SKM-1 treated with dmso at 0.1 percent for 144 hours (cell line): ENCODE measurements around the gene FMR1NB.

Experiments
- DNase-seq: peaks from one replicate; lab custom pipeline; 2025; ENCODE audit not compliant: unreplicated experiment; lab: John Stamatoyannopoulos, UW

The FMR1NB gene, protein sequence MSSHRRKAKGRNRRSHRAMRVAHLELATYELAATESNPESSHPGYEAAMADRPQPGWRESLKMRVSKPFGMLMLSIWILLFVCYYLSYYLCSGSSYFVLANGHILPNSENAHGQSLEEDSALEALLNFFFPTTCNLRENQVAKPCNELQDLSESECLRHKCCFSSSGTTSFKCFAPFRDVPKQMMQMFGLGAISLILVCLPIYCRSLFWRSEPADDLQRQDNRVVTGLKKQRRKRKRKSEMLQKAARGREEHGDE

DNA sequence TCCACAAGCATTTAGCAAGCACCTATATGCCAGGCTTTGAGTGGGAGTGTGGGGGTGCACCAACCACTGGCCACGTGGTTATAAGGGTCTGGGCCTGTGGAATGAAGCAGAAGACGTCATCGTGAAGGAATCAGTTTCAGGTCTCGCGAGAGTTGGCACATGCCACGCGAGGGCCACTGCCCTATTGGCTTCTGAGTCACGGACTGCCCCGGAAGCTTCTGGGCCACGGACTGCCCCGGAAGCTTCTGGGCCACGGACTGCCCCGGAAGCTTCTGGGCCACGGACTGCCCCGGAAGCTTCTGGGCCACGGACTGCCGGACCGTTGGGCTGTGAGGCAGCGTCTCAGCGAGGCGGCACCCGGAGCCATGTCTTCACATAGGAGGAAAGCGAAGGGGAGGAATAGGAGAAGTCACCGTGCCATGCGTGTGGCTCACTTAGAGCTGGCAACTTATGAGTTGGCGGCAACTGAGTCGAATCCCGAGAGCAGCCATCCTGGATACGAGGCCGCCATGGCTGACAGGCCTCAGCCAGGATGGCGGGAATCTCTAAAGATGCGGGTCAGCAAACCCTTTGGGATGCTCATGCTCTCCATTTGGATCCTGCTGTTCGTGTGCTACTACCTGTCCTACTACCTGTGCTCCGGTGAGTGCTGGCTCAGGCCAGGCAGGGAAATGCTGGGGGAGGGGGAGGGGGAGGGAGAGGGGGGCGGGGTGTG, at the start of gene FMR1NB:
TSS of gene FMR1NB (plus strand) at position 300 of the 715 bp plus-strand sequence. CDS start at position 366, 66 bp downstream.
- DNase-seq = no peak

DNA sequence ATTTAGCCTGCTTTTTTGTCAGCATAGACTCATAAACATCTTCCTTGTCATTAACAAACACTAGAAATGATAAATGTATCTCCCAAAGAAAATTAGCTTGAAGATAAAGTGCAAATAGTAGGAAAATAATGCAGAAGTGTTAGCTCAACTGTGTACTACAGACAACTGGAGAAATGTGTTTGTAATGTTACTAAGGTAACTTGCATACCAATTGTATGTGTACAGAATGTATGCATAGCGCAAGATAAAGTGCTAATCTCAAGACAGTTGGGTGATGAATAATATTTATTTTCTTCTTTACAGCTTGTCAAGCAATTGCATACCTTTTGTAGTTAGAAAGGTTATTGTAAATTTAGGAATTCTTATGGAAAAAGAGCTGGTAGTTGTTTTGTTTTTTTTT, 47.3 kb upstream of the FMR1NB start:
- no peak for DNase-seq

DNA sequence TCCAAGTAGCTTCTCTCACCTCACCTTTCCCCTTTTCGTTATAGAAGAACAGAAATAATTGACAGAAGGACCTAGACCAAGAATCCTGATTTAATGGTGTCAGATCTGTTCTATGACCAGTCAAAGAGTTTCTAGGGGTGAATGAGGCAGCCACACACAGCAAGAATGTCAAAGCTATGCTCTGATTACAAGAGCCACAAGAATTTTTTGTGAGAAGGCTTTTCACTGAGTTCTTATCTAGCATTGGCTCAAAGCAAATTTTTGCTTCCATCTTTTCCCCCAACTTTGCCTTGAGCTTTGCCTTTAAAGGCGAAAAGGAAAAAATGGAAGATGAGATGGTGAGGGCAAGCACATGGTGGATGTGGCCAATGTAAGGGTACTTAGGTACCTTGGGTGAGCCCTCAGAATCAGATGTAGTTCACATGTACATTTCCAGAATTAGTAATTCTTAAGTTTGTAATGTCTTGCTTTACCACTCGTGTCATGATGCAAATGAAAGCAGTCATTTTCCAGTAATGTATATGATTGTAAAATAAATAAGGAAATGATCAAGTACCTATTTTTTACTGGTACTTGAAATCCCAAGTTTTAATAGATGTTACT, 45.9 kb upstream of the FMR1NB start:
- DNase-seq = no peak

DNA sequence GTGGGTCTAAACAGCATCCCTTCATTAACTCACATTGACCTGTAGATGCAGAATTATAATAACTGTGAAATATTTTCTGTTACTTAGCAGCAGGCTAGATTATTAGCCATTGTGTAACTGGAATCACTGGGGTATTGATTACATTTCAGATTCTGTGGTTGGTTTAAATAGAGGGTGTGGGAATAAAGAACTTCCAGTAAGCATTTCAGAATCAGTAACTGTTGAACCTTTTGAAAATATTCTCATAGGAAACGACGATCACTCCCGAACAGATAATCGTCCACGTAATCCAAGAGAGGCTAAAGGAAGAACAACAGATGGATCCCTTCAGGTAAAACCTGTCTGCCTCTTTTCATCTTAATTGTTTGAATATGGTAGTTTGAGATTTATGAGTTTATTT, 35.9 kb upstream of the FMR1NB start:
- DNase-seq = no peak

DNA sequence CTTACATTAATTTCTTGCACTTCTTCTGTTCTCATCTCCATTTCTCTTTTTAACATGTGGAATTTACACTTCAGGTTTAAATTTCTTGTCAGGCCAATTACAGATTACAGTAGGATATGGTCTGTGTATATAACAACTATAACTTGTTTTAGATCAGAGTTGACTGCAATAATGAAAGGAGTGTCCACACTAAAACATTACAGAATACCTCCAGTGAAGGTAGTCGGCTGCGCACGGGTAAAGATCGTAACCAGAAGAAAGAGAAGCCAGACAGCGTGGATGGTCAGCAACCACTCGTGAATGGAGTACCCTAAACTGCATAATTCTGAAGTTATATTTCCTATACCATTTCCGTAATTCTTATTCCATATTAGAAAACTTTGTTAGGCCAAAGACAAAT, 32.6 kb upstream of the FMR1NB start:
- DNase-seq = no peak

DNA sequence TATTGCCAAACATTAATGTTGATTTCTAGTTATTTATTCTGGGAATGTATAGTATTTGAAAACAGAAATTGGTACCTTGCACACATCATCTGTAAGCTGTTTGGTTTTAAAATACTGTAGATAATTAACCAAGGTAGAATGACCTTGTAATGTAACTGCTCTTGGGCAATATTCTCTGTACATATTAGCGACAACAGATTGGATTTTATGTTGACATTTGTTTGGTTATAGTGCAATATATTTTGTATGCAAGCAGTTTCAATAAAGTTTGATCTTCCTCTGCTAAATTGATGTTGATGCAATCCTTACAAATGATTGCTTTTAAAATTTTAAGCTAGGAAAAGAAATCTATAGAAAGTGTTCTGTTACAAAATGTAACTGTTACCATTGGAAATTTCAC, 30.8 kb upstream of the FMR1NB start:
- DNase-seq = no peak

DNA sequence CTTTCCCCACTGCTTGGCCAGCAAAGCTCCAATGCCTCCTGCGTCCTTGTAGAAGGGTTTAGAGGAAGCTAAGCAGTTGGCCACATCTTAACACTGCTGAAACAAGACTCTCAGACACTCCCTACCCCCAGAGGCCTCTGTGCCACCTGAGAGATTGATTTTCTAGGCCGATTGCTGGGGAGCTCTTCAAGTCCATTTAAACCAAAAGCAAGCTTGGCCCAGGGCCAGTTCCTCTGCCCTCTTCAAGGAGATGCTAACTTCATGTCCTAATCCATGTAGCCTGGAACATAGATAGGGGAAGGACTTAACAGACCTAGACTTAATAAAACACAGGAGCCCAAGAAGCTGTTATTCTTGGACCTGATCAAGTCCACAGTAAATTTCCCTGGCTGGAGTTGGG, 27.2 kb upstream of the FMR1NB start:
- DNase-seq = no peak

DNA sequence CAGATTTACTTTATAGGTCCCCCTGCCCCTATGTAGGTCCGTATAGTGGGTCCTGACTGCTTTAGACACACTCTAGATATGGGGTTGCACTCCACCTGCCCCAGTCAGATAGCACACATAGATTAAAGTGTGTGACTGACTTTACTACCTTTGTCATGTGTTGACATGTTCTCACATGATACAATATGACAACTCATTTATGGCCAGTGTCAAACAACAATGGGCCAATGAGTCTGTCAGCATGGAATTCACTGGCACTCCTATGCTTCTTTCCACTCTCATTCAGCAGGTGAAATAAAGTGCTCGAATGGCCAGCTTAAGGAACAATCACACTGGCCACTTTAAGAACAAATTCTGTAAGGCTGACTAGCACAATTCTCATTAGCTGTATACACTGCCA, 23.8 kb upstream of the FMR1NB start:
- DNase-seq = no peak

DNA sequence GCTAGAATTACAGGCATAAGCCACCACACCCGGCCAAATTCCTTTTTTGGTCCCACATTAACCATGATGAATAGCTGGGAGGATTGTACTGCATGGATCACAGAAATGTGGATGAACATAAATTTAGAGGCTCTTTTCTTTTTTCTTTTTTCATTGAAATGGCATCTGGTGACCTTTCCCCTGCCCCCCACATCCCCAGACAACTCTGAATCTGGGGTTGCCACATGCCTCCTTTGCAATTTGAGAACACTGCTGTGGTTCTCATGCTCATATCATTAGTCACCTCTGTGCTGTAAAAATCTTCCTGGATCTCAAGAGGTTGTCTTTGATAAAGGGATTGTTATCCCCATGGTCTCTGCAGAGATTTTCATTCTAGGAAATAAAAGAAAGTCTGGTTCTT, 22.8 kb upstream of the FMR1NB start:
- no peak for DNase-seq

DNA sequence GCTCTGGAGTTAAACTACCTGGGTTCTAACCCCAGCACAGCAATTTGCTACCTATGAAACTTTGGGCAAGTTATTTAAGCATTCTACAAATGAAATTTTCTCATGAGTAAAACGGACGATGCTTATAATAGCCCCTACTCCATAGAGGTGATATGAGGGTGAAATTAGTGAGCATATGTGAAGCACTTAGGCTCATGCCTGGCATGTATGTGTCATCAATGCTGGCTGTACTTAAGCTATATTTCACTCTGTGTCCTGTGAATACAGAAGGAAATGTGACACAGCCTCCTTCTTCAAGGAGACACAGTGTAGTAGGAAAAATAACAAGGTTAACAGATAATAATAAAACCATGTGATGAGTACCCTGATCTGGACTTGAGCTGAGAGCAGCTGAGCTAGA, 20.4 kb upstream of the FMR1NB start:
- no peak for DNase-seq

DNA sequence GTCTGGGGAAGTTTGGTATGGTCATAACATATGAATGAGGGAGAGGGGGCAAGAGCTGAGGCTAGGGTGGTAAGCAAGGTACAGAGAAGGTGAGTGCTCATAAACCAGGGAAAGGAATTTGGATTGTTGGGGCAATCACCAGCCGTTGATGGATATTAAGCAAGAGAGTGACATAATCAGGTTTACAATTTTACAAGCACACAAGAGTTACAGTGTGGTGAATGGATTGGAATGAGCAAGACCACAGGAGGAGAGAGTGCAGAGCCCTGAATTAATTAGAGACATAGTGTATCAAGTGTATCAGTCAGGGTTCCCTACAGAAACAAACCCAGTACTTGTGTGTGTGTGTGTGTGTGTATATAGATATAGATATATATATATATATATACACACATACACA, 18.7 kb upstream of the FMR1NB start:
- DNase-seq = no peak

DNA sequence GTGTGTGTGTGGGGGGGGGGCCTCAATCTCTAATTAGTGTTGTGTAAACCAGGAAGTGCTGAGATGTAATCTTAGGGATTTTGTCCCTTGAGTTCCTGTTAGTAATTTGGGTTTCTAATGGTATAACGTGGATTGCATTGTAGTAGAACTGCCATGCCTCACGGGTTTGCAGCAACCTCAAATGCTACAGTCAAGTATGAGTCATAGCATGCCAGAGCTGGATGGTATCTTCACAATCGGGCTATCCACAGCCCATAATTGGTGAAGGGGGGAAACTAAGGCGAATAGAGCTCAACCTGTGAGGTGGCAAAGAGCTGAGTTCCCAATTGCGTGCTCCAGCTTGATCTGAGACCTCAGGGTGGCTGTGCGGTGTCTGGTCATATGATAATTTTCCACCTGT, 2.2 kb upstream of the FMR1NB start:
- no peak for DNase-seq

DNA sequence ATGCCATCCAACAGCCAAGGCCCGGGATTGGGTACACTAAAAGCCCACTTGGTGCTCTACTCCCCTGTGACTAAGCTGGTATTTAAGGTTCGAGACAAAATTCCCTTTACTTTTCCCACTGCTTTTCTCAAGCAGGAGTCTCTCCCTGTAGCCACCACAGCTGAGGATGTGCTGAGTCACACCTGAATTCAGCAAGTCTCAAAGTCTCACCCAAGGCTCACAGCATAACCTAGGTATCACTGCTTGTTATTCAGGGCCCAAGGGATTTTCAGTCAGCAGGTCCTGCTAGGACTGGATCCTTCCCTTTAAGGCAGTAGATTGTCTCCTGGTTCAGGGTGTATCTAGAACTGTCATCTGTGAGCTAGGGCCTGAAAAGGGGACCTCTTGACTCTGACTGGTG, 39.2 kb downstream of the FMR1NB start:
- DNase-seq = no peak

DNA sequence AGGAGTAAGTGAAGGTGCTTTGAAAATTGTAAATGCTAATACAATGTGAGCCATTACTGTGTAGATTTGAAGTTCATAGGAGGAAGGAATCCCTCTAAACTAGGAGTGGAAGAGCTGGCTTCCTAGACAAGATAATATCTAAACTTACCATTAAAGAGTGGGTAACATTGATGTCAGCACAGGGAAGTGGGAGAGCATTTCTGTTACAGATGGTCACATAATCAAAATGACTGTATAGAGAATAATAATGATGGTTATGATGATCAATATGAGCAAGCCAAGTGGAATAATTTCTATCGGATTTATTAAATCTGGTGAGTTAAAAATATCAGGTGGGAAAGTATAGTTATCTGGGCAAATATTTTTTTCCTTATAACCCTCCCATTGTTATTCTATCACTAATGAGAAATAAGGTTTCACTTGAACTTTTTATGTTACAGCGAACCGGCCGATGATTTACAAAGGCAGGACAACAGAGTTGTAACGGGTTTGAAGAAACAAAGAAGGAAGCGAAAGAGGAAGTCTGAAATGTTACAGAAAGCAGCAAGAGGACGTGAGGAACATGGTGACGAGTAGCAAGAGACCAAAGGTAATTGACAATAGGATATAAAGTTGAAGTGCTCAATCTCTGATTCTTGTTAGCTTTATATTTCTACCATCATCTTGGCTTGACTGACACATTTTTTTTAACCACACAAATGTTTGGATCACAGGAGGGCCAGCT, 43.5 kb downstream of the FMR1NB start:
- peak; percentile 56 for DNase-seq

DNA sequence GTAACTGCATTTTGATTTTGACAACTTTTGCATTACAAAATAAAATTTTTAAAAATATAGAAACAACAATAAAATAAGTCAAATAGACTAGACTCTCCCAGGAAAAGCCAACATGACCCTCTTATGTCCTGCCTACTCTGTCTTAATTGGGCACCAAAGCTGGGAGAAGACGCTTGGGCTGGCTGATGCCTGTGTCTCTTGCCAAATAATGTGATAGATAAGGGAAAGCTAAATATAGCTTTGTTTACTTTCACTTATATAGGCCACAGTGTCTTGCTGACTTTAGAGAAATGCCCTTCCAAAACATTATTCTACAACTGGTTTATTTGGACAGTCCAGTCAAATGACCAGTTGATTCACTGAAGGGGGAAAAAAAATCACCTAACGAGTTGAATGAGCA, 54.2 kb downstream of the FMR1NB start:
- DNase-seq = no peak

DNA sequence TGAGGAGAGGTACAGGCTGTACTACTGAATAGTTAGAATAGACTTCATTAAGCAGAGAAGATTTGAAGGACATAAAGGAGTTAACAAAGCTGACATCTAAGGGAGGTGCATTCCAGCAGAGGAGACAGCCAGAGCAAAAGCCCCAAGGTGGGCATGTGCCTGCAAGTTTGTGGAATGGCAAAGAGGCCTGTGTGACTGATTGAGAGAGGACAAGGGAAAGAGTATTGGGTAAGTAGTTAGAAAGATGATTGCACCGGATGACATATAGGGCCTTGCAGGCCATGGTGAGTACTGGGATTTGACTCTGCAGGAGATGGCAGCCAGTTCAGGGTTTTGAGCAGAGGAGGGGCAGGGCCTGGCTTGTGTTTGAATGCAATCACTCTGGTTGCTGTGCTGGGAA, 55.9 kb downstream of the FMR1NB start:
- DNase-seq = no peak

DNA sequence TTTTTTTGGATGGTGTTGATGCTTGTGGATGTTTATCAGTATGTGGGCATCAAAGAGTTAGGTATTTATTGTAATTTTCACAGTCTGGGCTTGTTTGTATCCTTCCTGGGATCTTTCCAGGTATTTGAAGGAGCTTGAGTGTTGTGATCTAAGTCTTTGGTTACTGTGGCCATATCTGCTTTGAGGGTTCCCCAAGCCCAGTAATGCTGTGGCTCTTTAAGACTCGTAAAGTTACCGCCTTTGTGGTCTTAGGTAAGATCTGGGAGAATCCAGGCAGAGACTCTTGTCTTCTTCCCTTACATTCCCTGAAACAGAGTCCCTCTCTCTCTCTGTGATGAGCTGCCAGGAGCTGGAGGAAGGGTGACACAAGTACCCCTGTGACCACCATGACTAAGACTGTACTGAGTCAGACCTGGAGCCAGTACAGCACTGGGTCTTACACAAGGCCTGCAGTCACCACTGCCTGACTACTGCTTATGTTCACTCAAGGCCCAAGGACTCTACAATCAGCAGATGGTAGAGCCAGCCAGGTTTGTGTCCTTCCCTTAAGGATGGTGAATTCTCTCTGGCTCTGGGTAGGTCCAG, 62.2 kb downstream of the FMR1NB start:
- no peak for DNase-seq

DNA sequence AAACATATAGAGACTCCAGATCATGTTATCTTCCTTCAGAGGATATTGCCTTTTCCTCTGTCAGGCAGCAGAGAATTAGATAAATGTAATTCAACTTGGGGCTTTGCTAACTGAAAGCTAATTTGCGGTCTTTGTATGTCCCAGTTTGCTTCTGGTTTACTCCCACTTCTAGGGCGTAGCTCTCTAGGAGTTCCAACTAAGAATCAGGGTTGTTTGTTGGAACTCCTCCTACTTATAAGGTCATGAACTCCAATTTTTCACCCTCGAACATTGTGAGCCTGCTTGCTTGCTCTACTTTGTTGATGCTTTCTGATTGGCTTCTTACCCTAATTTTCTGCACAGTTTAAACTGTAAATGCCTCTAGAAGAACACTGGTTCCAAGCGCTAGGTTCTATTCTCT, 66.1 kb downstream of the FMR1NB start:
- no peak for DNase-seq

DNA sequence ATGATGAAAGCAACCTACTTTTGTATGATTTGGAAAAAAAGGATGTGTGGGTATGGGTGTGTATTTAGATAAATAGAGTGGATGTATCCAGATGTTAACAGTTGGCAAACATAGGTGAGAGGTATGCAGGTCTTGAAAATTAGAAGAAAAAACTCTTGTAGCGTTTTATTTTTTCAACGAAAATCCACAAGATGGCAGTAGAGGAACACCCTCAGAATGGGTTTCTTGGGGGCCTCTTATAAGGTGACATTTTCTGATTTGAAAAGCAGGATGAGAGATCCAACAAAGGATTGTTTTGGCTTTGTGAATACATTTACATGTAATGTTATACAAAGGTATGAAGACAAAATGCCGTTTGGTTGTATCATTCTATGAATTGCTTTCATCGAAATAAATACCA, 68.3 kb downstream of the FMR1NB start:
- peak; percentile 7 for DNase-seq

DNA sequence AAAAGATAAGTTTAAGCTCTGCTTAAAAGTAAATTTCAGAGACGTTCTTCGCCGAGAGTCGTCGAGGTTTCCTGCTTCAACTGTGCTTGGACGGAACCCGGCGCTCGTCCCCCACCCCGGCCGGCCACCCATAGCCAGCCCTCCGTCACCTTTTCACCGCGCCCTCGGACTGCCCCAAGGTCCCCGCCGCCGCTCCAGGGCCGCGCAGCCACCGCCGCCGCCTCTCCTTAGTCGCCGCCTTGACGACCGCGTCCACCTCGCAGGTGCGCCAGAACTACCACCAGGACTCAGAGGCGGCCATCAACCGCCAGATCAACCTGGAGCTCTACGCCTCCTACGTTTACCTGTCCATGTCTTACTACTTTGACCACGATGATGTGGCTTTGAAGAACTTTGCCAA, 70.8 kb downstream of the FMR1NB start:
- DNase-seq = no peak

DNA sequence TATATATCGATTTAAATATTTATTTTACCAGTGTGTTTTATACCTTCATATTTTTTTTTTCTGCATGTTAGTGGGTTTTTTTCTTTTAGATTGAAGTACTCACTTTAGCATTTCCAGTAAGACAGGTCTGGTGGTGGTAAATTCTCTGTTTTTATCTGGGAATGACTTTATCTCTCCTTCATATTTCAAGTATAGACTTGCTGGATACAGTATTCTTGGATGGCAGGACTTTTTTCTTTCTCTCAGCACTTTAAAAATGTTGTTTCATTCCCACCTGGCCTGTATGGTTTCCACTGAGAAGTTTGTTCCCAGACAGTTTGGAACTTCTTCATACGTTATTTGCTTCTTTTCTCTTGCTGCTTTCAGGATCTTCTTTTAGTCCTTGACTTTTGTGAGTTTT, 86.1 kb downstream of the FMR1NB start:
- DNase-seq = no peak
